ENCODE measurements around the gene WNT3A.
"Not testable (repeated sequence)": the region's sequence is repeated elsewhere in the genome, so short reads cannot be mapped to it uniquely, and the experiment has no call there.

WNT3A gene

DNA sequence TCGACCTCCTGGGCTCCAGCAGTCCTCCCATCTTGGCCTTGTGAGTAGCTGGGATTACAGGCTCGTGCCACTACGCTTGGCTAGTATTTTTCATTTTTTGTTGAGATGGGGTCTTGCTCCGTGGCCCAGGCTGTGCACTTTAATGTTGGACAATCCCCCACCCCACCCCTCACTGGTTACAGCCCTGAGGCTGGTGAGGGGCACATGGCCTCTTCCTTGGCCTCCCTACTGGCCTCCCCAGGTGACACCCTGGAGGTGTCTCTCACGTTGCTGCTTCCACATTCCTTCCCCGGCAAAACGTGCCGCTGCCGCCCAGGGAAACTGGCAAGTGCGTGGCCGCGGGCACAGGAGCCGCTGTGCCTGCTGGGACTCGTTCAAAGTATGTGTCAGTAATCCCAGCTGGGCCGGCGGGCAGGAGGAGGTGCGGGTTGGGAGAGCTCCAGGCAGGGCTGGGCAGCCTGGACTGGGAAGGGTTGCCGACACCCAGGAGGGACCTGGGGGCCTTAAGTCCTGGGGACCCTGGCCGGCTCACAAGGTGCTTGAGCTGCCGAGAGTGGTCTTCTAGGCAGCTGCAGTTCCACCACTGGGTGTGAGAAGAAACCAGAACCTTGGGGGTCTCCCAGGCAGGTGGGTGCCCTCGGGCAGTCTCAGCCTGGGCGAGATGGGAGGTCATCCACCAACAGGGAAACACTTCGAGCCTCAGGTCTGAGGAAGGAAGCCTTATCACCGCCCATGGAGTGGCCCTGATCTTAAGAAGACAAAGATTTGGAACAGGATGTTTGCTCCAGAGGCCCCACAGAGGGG is 6.5 kb downstream of the WNT3A start:
- no peak for DNase-seq

DNA sequence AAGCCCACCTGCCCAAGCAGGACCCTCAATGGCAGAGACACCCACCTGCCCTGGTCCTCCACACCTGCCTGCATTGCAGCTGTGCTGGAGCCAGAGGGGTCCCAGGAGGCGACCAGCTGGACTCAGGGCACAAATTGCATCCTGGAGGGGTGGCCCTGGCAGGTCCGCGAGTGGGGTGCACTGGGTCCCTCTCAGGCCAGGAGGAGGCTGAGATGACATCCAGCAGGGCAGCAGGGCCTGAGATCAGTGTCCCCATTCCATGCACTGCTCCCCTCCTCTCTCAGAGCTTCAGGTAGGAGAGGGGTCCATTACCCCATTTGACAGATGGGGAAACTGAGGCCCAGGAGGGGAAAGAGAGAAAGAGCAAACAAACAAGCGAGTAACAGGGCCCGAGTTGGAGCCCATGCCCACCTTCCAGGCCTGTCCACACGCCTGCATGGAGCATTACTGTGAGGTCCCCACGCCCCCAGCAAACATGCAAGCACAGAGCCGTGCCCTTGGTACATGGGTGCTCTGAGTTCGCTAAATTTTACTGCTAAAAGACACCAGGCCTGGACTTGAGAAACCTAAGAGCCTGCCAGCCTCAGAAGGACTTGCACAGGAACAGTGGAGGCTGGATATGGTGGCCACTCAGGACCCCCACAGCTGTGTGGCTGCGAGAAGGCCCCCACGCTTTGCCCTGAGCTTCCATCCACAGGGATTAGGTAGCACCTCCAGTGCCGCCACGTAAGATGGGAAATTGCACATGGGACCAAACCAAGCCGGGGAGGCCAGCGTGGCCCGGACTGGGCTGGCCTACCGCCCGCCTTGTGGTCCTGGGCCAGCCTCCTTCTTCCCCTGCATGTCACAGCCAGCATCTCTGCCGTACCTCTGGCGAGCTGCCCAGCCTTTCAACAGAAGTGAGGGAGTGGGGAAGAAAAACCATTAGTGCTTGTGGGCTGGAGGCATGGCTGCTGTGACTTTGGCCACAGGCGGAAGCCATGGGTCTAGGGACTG is 7.4 kb downstream of the WNT3A start:
- no peak for DNase-seq

DNA sequence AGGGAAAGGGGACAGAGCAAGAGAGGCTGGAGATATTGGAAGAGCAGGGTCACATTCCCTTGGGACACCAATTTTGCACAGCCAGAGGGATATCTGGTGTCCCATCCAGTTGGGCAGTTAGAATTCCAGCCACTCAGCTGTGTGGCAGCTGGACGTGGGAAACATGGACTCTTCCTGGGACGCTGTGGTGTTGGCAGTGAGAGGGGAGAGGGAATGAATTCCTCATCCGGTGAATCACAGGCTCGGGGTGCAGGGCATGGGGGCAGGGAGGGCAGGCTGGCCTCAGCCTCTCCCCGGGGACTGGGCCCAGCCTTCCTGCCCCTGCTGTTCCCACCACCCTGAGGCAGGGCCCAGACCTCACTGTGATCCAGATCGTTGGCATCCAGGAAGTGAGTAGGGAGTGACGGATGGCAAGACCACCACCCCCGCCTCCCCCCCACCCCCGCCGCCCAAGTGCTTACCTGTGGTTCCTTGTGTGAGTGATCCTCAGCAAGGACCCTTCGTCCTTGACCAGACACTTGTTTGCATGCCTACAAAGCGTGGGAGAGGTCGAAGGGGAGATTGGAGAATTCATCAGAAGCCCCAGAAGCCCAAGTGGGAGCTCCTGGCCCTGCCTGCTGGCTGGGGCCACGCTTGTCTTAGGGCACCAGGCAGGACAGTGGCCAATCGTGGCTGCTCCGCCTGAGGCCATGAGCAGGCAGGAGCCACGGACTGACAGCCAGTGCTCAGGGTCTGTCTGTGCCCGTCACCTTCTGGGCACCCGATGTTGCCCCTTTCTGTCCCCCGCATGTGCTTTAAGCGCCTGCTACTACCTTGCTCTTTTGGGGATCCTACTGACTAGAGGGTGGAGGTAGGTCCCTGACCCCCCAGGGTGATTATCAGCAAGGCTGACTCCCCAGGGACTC is 8.7 kb downstream of the WNT3A start:
- DNase-seq, result no peak

DNA sequence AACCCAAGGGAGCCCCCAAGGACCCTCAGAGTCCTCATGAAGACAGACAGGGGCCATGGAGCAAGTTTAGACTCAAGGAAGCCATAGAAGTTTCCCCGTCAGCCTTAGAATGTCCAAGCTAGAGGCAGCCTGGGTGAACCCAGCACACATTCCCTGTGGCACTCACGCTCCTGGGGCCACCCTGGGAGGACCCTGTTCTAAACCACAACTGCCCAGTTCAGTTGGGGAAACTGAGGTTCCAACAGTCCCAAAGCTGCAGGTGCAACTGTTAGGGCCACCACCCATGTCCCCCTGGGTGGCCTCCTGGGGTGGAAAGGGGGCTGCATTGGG is 9.3 kb downstream of the WNT3A start:
- DNase-seq, result no peak

GRCh38 chr1:228016653-228017355 is 10.0 kb downstream of the WNT3A start:
- no peak for DNase-seq

- DNase-seq, result no peak
Observed at GRCh38 chr1:228017356-228018124, 10.7 kb downstream of the WNT3A start.

GRCh38 chr1:228018125-228018398 is 11.3 kb downstream of the WNT3A start:
- no peak for DNase-seq

DNA sequence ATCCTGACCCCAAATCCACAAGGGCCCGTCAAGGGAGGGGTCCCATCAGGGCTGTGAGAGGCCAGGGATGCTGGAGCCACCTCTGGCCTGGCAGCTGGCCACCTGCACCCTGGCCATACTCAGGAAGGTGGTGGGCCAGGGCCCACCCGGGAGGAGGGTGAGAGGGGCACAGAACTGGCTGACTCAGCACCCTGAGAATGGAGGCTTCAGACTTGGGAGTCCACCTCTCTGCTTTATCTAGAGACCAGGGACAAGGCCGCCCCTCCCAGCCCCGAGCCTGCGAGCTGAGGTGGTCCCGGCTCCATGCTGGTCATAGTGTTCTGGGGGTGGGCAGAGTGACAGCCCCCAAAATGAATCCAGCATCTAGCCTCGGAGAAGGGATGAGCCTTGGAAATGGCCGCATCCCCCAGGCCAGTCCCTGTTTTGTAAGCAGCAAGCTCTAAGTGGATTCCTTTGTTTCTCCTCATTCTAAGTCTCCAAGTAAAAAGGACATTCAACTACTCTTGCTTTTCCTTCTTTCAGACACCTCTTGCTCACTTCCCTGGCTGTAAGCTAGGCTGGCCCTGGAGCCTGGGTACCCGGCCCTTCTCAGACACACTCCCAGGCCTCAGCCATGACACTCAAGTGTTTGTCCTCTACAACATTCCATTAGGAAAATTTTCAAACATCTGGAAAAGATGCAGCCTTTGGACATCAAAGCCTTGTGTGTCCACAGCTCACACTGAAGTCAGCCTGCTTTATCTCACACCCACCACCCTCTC is 12.3 kb downstream of the WNT3A start:
- DNase-seq, result no peak

DNA sequence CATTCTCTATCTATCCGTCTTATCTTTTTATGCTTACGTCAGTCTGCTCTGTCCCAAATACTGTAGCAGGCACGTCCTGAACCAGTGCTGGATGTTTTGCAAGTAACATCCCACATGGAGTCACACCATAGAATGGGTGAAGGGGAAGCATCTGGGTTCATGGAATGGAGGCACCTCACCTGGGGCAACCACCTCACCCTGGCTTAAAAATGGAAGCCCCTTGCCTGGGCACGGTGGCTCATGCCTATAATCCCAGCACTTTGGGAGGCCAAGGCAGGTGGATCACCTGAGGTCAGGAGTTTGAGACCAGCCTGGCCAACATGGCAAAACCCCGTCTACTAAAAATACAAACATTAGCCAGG is 12.9 kb downstream of the WNT3A start:
- DNase-seq, result not testable (repeated sequence)

DNA sequence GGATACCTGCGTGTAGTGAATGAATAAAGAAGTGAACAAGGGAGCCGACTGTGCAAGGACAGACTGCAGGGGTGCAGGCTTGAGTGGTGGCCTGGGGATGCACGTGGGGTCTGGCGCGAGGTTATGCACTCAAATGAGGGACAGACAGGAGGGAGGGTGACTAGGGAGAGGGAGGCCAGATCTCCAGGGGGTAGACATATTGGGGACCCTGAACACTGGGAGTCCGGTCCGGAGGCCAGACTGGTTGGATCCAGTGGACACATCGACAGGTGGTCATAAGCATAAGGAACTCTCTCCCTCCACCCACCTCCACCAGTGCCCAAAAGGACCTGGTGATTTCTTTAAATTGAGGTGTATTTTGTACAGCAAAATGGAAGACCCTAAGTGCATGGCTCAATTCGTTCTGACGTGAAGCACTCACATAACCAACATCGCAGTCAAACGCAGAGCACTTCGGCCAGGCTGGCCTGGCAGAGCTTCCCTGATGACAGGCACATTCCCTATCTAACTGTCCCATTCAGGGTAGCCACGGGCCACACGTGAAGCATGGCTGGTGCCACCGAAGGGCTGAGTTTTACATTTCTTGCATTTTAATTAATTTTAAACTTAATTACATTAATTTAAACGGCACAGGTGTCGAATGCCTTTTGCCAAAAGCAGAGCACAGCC is 14.0 kb downstream of the WNT3A start:
- DNase-seq, result no peak

DNA sequence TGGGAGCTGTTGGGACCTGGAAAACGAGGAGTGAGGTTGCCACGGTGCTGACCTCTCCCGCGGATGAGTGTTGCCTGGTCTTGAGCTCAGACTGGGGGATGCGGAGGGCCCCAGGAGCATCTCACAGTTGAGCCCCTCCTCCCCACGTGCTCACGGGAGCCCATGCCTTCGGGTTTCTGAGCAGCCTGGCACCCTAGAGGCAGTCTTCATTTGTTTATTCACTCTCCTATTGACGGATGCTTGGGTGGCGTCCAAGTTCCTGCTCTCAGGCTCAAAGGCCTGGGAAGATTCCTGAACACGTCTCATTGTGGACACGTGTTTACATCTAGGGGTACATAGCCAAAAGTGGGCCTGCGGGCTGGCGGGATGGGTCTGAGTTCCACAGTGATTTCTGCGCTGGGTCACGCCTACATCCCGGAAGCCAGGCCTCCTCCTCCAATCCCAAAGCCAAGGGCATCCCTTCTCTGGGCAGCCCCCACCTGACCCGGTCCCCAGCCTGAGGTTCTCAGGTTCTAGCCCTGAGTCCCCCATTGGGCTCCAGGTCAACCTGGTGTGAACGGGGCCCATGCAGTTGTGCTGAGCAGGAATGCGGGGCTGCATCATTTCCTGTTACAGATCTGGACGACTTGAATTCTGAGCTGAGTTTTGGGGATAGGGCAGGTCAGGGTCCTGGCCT is 14.7 kb downstream of the WNT3A start:
- DNase-seq, result no peak

- no peak for DNase-seq
Observed at GRCh38 chr1:228022571-228023293, 15.9 kb downstream of the WNT3A start.

- no peak for DNase-seq
Observed at GRCh38 chr1:228023294-228023639, 16.5 kb downstream of the WNT3A start.

DNA sequence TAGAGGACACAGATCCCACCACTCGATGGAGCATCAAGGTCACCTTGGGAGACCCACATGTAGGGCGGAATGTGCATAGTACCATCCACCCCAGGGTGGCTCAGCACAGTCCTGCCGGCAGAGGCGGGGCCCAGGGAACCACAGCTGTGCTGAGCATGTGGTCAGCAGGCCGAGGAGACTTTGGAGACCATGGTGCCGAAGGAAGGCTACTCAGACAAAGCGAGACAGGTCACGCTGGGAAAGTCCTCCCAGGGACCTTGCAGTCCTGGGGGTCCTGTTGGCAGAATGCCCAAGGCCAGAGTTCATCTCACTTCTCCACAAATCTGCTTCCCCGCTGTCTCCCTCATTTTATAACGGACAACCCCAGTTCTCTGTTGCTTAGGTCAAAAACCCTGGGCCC is 22.5 kb downstream of the WNT3A start:
- no peak for DNase-seq

- DNase-seq, result no peak
Observed at GRCh38 chr1:228030451-228031201, 23.8 kb downstream of the WNT3A start.

DNA sequence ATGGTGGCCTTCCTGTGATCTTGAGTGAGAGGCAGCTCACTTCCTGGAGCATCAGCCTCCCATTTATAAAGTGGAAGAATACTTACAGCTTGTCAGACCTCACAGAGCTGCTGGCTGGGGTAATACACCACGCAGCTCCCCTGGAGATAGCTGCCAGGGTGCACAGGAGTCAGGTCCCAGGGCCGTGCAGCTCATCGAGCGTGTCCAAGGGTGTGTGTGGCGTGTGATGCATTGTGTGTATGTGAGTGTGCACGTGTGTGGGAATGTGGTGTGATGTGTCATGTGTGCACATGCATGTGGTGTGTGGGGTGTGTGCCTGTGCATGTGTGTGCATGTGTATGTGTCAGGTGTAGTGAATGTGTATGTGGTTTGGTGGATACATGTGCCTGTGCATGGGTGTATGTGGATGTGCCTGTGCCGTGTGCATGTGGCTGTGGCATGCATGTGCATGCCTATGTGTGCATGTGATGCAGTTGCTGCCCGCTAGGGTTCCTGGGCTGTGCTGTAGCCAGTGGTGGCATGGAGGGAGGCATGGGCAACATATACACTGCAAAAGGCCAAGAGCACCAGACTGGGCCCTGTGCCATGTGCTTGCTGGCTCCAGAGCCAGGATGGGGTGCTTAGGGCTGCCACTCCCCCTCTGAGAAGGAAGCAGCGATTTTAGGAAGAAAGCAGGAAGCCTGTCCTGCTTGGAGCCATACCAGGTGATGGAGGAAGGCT is 24.6 kb downstream of the WNT3A start:
- no peak for DNase-seq

GRCh38 chr1:228032041-228032440 is 25.2 kb downstream of the WNT3A start:
- no peak for DNase-seq

DNA sequence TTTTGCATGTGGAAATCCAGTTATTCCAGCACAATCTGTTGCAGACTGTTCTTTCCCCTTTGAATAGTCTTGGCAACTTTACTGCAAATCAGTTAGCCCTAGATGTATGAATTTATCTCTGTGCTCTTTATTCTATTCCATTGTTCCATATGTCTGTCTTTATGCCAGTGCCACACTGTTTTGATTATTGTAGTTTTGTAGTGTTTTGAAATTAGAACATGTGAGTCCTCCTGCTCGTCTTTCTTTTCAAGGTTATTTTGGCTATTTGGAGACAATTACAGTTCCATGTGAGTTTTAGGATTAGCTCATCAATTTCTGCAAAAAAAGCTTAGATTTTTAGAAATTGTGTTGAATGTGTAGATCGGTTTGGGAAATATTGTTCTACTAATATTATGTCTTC is 26.6 kb downstream of the WNT3A start:
- DNase-seq, result no peak
